Upper lobe of left lung (tissue), 6 donors: ENCODE results near the gene MARCHF3. TPM values are rescaled to one million over a fixed set of nuclear protein-coding genes. Genes with fewer than 3 reads are reported as not detected.

Source experiments
- ATAC-seq, 2 donors: fragments of 200-7000 bp; cut with Tn5 transposase; one replicate each; pipeline ENCODE4 v1.9.1; 2022; ENCODE audit warnings: mild to moderate bottlenecking in 2 of 2, moderate library complexity in 2 of 2; ENCODE audit not compliant: low FRiP score in 2 of 2
- DNase-seq, 2 donors: peaks; one replicate each; pipeline ENCODE4 v3.0.0-alpha.2; 2019 to 2020
- H3K27ac ChIP-seq, 4 donors: fragments of 200-600 bp; sonication (generic); one replicate each; pipeline ENCODE4 v1.5.1; 2016 to 2019
- H3K27me3 ChIP-seq, 4 donors: fragments of 200-600 bp; sonication (generic); one replicate each; pipeline ENCODE4 v1.5.1; 2017 to 2019
- H3K36me3 ChIP-seq, 4 donors: fragments of 200-600 bp; sonication (generic); one replicate each; pipeline ENCODE4 v1.5.1; 2016 to 2019
- H3K4me1 ChIP-seq, 4 donors: fragments of 200-600 bp; sonication (generic); one replicate each; pipeline ENCODE4 v1.5.1; 2018 to 2019
- H3K4me3 ChIP-seq, 4 donors: fragments of 200-600 bp; sonication (generic); one replicate each; pipeline ENCODE4 v1.5.1; 2017 to 2019; ENCODE audit warnings: mild to moderate bottlenecking in 2 of 4, moderate library complexity in 1 of 4
- H3K9me3 ChIP-seq, 4 donors: fragments of 200-600 bp; sonication (generic); one replicate each; pipeline ENCODE4 v1.5.1; 2018 to 2019
- EP300 ChIP-seq, 4 donors: sonication (generic); formaldehyde crosslinking; IDR thresholded peaks; one replicate each; pipeline ENCODE4 v1.5.1; 2017; ENCODE audit warnings: antibody characterized with exemption in 4 of 4, control low read depth in 2 of 4
- POLR2A ChIP-seq, 4 donors: fragments of 450-650 bp; IDR thresholded peaks; one replicate each; pipeline ENCODE4 v1.5.1; 2016 to 2017; ENCODE audit warnings: antibody characterized with exemption in 4 of 4, mild to moderate bottlenecking in 2 of 4
- POLR2AphosphoS5 ChIP-seq, 2 donors: sonication (generic); formaldehyde crosslinking; IDR thresholded peaks; one replicate each; pipeline ENCODE4 v1.5.1; 2017; ENCODE audit warnings: antibody characterized with exemption in 2 of 2
- WGBS, 2 donors: methylation state at CpG; one replicate each; pipeline ENCODE4 v1.1.5; 2017 to 2018; 5-methylcytosine and 5-hydroxymethylcytosine counted together
- total RNA-seq, 6 donors: library from RNA; depleted of rRNA in 4 of 6; stranded (reverse); fragments of >200 nt in 4 of 6; gene quantifications; one replicate each; pipeline versions ENCODE4 v1.1.0 to v1.2.1, GENCODE V29; 2016 to 2021
- TF ChIP-seq, protein P1 (sequence below), 6 experiments: fragments of 450-650 bp in 4 of 6; fragments of 200-600 bp in 2 of 6; sonication (generic) in 2 of 6; IDR thresholded peaks; one replicate each; pipeline ENCODE4 v1.5.1; 2016 to 2019; ENCODE audit warnings: antibody characterized with exemption in 6 of 6
- donor health status: DM: no; HTN: no; CAD: no; lungs with moderate emphysema.
- donor health status: DM: no; HTN: yes; CAD: no; lungs with severe emphysema.

MARCHF3 gene
- total RNA-seq, 6 donors from 2014 or later: 2.1 to 16.2 (median 6.7) TPM

DNA sequence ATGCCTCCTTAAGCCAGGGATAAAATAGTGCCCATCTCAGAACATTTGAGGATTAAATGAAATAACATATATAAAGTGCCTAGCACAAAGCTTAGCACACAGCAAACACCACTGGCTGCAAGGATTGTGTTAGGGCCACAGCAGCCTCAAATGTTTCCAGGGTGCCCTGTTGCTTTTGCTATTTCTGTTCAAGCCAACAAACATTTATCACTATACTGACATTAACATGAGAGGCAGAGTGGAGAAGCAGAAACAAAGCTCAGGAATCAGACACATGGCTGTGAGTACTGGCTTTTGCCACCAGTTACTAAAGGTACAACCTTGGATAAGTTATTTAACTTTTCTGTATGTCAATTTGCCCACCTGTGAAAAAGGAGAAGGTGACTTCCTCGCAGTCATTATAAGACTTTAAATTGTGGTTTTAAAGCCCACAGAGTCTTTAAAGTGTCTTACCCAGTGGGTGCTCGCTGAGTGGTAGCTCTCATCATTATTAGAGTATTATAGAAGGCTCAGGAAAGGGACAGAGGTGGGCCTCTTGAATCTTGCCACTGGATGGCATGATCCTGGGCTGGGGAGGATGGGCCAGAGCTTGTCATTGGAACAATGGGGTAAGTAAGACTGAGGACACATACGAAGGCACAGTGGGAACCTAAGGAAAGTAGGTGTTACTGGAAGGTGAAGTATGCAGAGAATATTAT is 98.2 kb downstream of the MARCHF3 start:
- Histone ChIP-seq H3K4me1 (no peaks in the 10 kb centered on the region), H3K9me3 (no peaks in the 10 kb centered on the region), H3K4me3 (no peak overlapping the region), H3K36me3 (no peaks in the 10 kb centered on the region), H3K27me3 (no peaks in the 10 kb centered on the region), H3K27ac (no peak overlapping the region)
- no peak for ATAC-seq
- WGBS, 2 donors: 80 to 91% methylated on average over 3 of the region's 3 CpGs
- TF ChIP-seq POLR2AphosphoS5 (IDR thresholded peaks at IDR 0.05) (no peak), EP300 (IDR thresholded peaks at IDR 0.05) (no peak), POLR2A (IDR thresholded peaks at IDR 0.05) (no peak)
- TF ChIP-seq, protein P1, sequence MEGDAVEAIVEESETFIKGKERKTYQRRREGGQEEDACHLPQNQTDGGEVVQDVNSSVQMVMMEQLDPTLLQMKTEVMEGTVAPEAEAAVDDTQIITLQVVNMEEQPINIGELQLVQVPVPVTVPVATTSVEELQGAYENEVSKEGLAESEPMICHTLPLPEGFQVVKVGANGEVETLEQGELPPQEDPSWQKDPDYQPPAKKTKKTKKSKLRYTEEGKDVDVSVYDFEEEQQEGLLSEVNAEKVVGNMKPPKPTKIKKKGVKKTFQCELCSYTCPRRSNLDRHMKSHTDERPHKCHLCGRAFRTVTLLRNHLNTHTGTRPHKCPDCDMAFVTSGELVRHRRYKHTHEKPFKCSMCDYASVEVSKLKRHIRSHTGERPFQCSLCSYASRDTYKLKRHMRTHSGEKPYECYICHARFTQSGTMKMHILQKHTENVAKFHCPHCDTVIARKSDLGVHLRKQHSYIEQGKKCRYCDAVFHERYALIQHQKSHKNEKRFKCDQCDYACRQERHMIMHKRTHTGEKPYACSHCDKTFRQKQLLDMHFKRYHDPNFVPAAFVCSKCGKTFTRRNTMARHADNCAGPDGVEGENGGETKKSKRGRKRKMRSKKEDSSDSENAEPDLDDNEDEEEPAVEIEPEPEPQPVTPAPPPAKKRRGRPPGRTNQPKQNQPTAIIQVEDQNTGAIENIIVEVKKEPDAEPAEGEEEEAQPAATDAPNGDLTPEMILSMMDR (IDR thresholded peaks at IDR 0.05): no peak
- DNase-seq: no peak

DNA sequence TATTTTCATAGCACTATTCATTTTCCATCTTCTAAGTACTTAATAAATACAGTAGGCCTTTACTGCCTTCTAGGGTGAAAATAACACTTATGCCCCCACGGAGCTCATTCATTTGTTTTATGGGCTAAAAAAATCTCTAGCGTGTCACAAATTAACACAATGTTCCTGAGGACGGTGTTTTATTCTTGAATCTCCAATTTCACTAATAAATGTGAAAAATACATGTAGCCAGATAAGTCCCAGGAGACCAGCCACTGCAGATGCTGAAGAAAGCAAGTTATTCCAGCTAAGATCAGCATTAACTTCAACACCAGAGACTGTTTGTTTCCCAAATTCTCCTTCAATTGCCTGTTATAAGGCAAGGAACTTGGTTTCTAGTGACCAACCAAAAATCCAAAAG is 102.3 kb downstream of the MARCHF3 start:
- 93 to 94% methylated on average over 3 of the region's 3 CpGs for WGBS, 2 donors
- DNase-seq (no peak), ATAC-seq (no peak)
- no peaks in the 10 kb centered on the region for H3K36me3 ChIP-seq
- H3K27ac ChIP-seq: no peak overlapping the region
- H3K9me3 ChIP-seq: no peaks in the 10 kb centered on the region
- no peaks in the 10 kb centered on the region for H3K27me3 ChIP-seq
- no peak for TF ChIP-seq POLR2A (IDR thresholded peaks at IDR 0.05)
- no peak overlapping the region for H3K4me3 ChIP-seq
- H3K4me1 ChIP-seq: no peaks in the 10 kb centered on the region

DNA sequence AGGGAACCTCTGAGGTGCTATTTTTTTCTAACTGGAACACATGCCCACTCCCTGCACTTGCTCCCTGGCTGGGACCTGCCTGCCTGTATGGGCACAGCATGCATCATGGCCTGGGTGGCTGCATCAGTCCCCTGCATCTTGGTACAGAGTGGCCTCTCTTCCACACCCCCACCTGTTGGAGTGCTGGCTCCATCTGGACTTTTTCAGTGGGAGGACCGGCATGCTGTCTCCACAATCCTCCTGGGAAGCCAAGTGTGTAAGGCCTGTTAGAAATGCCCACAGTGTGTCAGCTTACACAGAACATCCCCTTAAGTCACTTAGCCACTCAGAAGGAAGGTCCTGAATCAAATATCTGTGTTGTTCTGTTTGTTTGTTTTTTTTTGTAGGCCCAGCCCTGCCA is 102.9 kb downstream of the MARCHF3 start:
- ATAC-seq: no peak
- no peak for DNase-seq
- Histone ChIP-seq H3K9me3 (no peaks in the 10 kb centered on the region), H3K36me3 (no peaks in the 10 kb centered on the region), H3K27me3 (no peaks in the 10 kb centered on the region), H3K4me1 (no peaks in the 10 kb centered on the region), H3K4me3 (no peak overlapping the region), H3K27ac (no peak overlapping the region)
- TF ChIP-seq EP300 (IDR thresholded peaks at IDR 0.05) (no peak), POLR2A (IDR thresholded peaks at IDR 0.05) (no peak), POLR2AphosphoS5 (IDR thresholded peaks at IDR 0.05) (no peak)
- TF ChIP-seq, protein P1 (IDR thresholded peaks at IDR 0.05): no peak
- WGBS, 2 donors: 80 to 100% methylated on average over 1 of the region's 1 CpG

DNA sequence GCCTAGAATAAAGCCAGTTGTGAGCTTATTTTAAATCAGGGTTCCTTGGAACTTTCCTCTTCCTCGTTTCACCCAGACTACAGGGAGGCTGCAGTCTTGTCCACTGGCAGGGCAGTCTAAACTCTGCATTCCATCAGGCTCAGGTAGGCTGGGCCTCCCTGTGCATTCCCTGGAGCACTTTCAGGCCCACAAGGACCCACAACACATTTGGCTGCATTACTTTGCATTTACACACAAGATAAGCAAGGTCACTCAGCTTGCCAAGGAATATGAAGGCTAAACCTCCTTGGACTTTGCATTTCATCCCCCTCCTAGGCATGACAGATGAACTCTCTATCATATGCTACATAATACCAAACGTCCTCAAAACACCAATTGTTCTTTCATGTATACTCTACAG is 104.2 kb downstream of the MARCHF3 start:
- TF ChIP-seq POLR2AphosphoS5 (IDR thresholded peaks at IDR 0.05): no peak
- no peak for TF ChIP-seq POLR2A (IDR thresholded peaks at IDR 0.05)
- TF ChIP-seq, protein P1 (IDR thresholded peaks at IDR 0.05): no peak
- no peak for TF ChIP-seq EP300 (IDR thresholded peaks at IDR 0.05)
- H3K36me3 ChIP-seq: no peaks in the 10 kb centered on the region
- DNase-seq (no peak), ATAC-seq (no peak)
- H3K9me3 ChIP-seq: no peaks in the 10 kb centered on the region
- H3K4me3 ChIP-seq: no peak overlapping the region
- 54 to 62% methylated on average over 2 of the region's 2 CpGs for WGBS, 2 donors
- H3K4me1 ChIP-seq: peaks cover 0 to 7% (median 2%) of the 10 kb centered on the region in 4 donors
- H3K27ac ChIP-seq: no peak overlapping the region
- H3K27me3 ChIP-seq: no peaks in the 10 kb centered on the region

DNA sequence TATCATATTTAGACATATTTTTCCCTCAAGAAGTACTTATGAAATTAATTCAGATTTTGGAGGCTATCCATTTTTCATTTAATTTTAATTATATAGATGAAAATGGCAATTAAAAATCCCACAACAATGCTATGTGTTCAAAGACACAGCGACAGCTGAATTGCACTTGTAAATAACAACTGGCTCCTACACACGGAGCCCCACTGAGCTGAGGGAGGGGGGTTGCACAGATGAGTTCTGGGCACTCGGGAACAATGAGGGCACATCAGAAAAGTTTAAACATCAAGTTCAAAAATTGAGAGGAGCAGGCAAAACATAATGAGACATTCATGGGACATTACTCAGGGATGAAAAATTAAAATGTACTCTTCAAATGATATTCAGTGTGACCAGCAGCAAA is 104.9 kb downstream of the MARCHF3 start:
- no peak overlapping the region for H3K27ac ChIP-seq
- ATAC-seq (no peak), DNase-seq (no peak)
- peaks cover 0 to 9% (median 3%) of the 10 kb centered on the region in 4 donors for H3K4me1 ChIP-seq
- WGBS, 2 donors: 83 to 88% methylated on average over 3 of the region's 3 CpGs
- TF ChIP-seq EP300 (IDR thresholded peaks at IDR 0.05) (no peak), POLR2AphosphoS5 (IDR thresholded peaks at IDR 0.05) (no peak), POLR2A (IDR thresholded peaks at IDR 0.05) (no peak)
- TF ChIP-seq, protein P1 (IDR thresholded peaks at IDR 0.05): no peak
- H3K27me3 ChIP-seq: no peaks in the 10 kb centered on the region
- no peaks in the 10 kb centered on the region for H3K9me3 ChIP-seq
- no peak overlapping the region for H3K4me3 ChIP-seq
- no peaks in the 10 kb centered on the region for H3K36me3 ChIP-seq
